Measurements from ENCODE around the gene ZNF398.

ZNF398 gene

DNA sequence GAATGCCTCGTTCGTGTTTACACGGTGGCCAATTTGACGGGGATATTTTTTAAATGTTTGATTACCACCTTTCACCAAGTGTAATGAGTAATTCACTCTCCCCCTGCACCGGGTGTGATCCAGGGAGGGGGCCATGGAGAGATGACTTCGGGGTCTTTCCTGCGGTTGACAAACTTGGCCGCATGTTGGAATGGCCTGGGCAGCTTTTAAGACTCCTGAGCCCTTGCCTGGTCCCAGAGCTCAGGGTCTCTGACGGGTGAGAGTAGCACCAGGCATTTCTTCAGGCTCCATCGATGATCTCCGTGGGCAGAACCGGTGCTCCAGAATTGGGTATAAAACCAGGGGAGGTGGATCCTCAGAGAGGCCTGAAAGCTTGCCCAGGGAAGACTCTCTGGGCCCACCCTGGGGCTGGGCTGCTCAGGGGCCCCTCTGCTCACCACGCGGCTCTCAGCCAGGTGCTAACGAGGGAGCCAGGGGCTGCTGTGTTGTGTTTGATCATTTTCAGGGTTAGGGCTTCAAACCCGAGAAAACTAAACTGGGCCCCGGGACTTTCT is 49.0 kb downstream of the ZNF398 start:
- DNase-seq (ENCODE audit: low read depth) = peak; percentile 29

DNA sequence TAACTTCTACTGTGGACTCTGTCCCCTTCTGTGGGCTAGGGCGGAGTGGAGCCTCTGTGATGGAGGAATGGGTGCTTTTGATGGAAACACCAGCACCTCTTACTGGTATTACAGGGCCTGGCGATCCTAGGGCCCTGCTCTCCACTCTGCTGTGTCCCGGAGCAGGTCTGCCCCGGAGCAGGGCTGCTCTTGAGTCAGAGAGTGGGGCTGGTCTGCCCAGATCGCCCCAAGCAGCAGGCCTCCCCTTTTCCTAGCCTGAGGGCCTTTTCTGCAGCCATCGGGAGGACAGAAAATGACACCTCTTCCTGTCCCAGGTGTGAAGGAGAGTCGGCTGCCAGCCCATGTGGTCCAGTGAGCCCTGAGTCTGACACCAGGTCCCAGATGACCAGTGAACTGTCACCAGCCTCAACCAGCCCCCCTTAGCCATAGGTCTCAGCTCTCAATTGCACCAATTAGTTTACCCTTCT is 49.5 kb downstream of the ZNF398 start:
- peak; percentile 64 for DNase-seq (ENCODE audit: low read depth)

DNA sequence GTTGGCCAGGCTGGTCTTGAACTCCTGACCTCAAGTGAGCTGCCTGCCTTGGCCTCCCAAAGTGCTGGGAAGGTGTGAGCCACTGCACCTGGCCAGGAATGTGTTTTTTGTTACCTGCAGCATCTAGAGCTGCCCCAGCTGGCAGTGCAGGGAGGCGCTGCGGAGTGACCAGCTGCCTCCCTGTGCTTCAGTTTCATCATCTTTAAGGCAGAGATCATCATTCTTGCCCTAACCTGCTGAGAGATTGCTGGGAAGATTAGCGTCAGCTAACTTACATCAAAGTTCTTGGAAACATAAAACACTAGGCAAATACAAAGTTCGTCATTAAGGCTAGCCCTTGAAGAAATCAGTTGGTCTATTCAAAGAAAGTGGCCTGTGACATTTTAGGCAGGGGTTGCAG is 50.4 kb downstream of the ZNF398 start:
- DNase-seq (ENCODE audit: low read depth) = no peak

DNA sequence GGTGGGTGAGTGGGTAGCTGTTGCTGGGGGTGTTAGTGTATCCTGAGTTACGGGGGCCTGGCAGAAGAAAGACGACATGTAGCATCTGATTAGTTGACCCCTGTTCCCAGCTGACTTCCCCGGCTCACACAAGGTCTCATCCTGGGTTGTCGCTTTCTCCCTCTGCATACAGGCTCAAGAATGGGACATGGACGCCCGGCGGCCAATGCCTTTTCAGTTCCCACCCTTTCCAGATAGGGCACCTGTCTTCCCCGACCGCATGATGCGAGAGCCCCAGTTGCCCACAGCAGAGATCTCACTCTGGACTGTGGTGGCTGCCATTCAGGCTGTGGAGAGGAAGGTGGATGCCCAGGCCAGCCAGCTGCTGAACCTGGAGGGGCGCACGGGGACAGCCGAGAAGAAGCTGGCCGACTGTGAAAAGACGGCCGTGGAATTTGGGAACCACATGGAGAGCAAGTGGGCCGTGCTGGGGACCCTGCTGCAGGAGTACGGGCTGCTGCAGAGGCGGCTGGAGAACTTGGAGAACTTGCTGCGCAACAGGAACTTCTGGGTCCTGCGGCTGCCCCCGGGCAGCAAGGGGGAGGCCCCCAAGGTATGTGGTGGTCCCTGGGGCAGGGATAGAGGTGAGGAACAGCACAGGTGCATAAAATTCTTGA is 51.0 kb downstream of the ZNF398 start:
- no peak for DNase-seq (ENCODE audit: low read depth)

DNA sequence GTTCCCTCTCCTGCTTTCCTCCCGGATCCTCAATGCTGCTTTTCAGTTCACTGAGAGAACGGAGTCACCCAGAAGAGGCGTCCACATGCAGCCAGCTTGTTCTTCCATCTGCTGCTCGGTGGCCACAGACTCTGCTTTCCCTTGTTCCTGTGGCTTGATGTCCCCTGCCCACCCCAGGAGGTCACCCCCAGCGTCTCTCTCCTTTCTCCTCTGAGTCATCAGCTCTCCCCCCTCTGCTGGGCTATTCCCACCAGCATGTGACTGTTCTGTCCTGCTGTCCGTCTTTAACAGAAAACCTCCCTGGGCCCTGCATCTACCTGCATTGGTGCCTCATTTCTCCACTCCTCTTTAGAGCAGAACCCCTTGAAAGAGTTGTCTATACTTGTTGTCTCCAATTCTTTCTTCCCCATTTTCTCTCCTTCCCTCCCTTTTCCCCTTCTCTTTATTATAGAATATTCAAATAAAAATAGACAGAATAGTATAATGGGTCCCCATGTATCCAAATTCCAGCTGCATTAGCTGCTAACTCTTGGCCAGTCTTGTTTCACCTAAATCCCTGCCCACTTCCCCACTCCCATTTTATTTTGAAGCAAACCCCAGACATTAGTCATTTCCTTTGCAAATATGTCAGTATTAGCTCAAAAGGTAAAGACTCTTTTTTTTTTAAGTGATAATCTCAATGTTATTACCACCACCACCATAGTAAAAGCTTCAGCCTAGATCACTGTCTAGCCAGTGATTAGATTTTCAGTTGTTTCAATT is 52.2 kb downstream of the ZNF398 start:
- peak; percentile 56 for DNase-seq (ENCODE audit: low read depth)

DNA sequence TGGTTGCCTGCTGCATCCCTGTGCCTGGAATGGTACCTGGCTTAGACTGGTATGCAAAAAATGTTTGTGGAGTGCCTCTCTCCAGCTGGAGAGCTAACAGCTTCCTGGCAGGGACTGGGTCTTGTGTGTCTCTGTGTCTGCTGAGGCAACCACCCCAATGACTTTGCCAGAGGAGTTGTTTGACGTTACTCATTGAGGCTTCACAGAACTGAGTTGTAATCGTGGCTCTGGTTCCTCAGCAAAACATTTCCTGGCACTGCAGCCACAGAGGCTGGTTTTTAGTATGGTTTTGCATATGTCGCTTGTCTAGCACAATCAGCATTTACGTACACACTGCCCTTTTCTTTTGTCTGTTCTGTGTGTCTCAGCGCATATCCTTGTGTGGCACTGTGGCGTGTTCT is 55.6 kb downstream of the ZNF398 start:
- DNase-seq (ENCODE audit: low read depth) = no peak

DNA sequence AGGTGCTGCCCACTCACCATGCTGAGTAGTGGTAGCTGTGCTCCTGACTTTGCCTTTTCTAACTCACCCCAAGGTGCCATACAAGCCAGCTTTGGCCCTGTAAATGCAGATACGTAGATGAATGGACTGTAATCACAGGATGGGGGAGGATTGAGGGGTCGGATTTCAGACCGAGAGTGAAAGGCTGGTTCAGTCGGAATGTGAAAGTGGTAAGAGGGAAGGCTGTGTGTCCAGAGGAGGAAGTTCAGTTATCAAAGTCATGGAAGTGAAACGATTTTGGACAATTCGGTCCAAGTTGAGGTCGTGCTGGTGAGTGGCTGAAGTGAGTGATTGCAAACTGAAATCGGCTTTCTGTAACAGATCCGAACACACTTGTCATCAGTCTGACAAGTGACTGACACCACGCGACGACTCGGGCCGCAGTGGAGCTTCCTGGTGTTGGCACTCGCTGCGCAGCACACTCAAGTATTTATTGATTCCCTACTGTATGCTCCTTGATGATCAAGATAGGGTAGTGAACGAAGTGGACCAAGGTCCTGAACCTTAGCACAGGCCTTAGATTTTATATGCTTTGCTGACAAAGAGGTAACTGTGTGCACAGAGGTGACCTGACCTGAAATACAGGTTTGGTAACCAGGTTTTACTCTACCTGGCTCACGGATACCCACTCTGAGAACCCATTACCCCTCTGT is 58.6 kb downstream of the ZNF398 start:
- no peak for DNase-seq (ENCODE audit: low read depth)

DNA sequence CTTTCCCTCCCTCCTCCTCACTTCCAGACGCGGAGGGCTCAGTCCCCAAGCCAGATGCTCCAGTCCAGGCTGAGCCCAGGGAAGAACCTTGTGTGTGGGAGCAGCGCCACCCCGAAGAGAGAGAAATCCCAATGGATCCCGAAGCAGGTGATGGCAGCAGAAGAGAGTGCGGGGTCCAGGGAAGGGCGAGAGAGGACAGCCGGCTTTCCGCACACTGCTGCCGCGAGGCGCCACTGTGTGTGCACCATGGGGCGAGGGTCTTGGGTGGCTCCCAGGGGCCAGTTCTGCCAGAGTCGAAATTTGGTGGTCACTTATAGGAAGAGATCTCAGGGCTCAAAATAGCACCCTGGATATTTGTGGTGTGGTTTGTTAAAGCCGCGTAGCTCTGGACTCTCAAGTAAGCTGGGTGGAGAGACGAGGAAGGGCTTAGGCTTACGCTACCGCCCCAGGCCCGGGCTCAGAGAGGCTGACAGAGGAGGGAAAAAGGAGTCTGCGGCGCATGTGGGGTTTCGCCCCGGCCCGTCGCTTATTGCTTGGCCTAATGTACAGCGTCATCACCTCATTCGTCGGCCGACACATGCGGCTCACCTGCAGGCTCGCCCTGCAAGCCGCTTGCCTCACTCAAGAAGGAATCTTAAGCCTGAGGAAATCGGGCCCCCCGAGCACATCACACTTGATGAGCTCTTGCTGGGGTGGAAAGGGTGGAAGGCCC is 60.2 kb downstream of the ZNF398 start:
- no peak for DNase-seq (ENCODE audit: low read depth)

DNA sequence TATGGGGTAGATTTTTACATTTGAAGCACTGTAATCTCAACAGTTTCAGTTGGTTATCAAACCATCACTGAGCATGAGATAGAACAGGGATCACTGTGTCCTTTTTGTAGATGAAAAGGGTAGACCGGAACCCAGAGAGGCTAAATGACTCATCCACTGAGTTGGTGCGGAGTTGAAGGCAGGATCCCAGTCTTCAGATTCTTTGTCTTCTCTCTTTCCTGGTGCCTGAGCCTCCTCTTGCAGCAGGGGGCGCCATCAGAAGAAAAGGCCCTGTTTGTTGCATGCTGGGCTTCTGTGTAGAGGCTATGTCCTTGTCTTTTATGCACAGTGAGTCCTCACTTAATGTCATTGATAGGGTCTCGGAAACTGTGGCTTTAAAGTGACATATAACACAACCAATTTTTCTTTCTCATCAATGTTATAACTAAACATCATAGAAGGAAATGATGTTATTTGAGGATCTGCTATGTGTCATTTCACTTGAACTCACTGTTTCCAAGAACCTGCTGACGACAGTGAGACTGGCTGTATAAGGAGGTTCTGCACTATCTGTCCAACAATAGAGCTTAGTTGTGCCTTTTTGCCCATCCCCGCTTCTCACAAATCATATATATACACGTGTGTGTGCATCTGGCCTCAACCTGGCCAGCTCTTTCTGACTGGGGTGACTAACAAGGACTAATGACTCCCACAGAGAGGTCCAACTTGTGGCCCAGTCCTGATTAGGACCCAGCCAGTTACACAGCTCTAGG is 62.4 kb downstream of the ZNF398 start:
- DNase-seq (ENCODE audit: low read depth) = peak; percentile 86

DNA sequence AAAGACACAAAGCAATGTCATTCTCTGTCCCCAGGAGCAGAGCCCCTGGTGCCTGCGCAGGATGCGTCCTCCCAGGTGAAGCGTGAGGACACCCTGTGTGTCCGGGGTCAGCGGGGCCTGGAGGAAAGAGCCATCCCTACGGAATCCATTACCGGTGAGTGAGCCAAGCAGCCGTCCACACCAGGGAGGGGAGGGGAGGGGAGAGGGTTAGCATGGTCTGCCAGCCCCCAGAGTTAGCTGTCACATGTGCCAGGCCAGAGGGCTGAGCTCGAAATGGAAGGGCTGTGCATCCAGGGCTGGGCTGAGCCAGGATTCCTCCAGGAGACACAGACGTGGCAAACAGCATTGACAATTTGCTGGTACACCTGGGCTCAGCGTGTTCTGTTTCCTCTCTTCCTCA is 63.3 kb downstream of the ZNF398 start:
- no peak for DNase-seq (ENCODE audit: low read depth)

DNA sequence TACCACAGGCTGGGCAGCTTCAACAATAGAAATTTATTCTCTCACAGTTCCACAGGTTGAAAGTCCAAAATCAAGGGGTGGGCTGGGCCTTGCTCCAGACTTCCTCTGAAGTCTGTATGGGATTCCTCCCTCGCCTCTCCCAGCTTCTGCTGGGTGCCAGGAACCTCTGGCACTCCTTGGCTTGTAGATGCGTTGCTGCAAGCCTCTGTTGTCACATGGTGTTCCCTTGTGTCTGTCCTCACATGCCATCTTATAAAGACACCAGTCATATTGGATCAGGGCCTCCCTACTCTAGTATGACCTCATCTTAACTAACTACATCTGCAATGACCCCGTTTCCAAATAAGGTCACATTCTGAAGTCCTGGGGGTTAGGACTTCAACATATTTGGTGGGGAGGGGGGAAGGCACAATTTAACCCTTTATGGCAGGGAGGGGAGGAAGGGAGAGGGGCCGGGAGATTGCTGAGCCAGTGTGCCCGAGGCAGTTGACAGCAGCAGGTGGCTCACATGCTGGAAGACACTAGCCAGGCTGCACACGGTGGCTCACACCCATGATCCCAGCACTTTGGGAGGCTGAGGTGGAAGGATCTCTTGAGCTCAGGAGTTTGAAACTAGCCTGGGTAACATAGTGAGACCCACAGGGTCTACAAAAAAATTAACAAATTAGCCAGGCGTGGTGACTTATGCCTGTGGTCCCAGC is 66.9 kb downstream of the ZNF398 start:
- no peak for DNase-seq (ENCODE audit: low read depth)

DNA sequence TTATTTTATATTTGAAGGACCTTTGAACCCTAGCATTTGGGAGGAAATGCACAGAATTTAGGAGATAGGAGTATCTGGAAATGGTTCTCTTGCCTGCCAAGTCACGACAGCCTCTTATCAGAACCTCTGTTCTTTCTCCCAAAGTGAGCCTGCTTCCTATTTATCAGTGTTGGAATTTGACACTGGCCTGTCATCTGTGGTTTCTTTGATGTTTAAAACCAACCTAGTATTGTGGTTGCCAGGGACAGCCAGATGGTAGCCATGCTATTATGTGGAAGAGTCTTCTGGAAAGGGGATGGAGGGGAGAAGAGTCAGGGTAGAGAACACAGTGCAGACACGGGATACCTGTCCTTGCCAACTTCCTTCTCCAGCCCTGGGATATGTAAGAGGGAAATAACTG is 69.1 kb downstream of the ZNF398 start:
- DNase-seq (ENCODE audit: low read depth) = no peak

DNA sequence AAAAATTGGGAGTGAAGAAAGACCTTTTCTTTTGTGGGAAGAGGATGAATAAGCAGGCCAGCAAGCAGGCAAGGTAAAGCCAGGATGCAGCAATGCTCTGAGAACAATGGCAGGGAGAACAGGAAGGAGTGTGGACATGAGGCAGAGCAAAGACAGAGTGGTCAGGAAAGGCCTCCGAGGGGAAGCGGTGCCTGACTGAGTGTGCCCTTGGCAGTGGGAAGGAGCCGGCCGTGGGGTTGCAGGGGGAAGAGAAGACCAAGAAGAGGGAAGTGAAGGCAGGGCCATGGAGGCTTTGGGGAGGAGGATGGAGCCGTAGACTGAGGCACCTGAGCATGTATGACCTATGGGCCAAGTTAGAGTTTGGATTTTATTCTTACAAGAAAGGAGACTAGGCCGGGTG is 70.3 kb downstream of the ZNF398 start:
- no peak for DNase-seq (ENCODE audit: low read depth)

DNA sequence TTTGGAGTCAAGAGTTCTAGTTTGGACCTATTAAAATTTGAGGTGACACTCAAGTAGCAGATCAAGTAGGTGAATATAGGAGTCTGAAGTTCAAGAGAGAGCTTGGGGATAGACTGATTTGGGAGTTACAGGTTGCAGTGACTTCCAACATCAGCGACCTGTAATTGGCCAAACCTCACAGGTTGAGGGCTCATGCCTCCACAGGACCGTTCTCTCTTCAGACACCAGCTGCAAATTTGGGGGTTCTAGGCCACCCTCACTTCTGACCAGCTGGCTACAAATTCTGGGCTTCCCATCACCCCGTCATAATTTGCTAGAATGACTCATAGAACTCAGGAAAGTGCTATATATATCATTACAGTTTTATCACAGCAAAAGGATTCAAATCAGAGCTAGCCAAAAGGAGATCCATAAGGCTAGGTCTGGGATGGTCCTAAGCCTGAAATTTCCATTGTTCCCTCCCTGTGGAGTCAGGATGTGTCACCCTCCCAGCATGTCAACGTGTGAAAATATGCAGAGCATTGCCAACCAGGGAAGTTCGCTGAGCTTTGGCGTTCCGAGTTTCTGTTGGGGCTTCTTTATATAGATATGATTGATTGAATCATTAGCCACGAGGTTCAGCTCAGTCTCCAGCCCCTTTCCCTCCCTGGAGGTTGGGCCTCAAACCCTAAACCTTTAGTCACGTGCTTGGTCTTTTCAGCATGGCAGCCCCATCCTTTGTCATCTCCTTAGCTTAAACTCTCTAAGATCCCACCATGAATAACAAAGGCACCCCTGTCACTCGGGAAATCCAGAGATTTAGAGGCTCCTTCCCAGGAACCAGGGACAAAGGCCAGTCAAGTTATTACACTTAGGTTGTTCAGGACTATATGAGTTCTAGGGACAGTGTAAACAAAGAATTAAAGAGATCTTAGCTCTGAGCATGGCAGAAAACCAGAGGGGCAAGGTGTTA is 71.5 kb downstream of the ZNF398 start:
- peak; percentile 25 for DNase-seq (ENCODE audit: low read depth)

DNA sequence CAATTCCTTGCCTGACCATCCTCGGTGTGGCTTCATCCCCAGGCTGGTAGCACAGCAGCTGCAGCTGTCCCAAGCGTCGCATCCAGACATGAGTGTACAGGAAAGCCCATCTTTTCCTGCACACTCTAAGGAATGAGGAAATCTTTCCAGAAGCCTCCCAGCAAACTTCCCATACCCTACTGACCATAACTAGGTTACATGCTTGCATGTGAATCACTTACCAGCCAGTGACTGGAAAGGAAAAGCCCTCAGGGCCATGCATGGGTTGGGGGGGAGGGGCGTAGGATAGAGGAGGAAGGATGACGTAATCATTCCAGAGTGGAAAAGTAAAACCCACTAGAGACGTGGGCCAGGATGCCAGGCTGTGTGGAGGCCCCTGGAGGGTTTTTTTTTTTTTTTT is 73.3 kb downstream of the ZNF398 start:
- DNase-seq (ENCODE audit: low read depth) = peak; percentile 90

DNA sequence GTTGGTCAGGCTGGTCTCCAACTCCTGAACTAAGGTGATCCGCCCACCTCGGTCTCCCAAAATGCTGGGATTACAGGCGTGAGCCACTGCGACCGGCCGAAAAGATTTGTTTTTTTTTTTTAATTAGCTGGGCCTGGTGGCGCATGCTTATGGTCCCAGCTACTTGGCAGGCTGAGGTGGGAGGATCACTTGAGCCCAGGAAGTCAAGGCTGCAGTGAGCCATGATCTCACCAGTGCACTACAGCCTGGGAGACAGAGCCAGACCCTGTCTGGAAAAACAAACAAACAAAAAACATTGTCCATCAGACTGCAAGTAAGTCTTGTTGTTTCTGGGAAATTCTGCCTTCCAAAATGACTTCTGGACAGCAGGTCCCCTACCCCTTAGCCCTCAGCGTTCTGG is 75.9 kb downstream of the ZNF398 start:
- DNase-seq (ENCODE audit: low read depth) = no peak

DNA sequence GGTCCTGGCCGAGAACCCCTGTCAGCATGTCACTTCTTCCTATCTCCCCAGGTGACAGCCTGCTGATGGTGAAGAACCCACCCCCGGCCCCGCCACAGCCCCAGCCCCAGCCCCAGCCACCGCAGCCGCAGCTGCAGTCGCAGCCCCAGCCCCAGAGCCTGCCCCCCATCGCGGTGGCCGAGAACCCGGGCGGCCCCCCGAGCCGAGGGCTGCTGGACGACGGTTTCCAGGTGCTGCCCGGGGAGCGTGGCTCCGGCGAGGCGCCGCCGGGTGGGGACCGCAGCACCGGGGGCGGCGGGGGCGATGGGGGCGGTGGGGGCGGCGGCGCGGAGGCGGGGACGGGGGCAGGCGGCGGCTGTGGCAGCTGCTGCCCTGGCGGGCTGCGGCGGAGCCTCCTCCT is 76.5 kb downstream of the ZNF398 start:
- no peak for DNase-seq (ENCODE audit: low read depth)

DNA sequence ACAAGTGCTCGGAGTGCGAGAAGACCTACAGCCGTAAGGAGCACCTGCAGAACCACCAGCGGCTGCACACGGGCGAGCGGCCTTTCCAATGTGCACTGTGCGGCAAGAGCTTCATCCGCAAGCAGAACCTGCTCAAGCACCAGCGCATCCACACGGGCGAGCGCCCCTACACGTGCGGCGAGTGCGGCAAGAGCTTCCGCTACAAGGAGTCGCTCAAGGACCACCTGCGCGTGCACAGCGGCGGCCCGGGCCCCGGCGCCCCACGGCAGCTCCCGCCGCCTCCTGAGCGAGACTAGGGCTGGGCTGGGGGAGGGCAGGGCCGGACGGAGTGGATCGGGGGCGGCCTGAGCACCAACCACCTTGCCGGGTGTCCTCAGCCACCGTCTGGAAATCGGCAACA is 77.1 kb downstream of the ZNF398 start:
- no peak for DNase-seq (ENCODE audit: low read depth)

DNA sequence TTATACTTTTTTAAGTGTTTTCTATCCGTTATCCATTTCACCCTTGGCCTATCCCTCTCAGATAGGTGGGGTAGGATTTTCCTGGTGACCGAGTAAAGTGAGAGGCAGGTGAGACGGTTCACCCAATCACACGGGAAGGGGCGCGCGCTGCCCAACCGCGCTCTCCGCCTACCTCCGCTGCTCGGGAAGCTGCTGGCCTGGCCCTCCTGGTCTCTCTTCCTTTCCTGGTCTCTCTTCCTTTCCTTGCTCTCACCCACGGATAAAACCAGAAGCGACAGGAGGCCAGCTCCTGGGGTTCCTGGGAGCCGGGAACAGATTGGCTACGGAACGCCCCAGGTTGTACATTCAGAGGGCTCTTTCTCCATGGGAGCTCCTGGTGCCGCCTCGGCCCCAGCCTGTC is 77.9 kb downstream of the ZNF398 start:
- DNase-seq (ENCODE audit: low read depth) = no peak

DNA sequence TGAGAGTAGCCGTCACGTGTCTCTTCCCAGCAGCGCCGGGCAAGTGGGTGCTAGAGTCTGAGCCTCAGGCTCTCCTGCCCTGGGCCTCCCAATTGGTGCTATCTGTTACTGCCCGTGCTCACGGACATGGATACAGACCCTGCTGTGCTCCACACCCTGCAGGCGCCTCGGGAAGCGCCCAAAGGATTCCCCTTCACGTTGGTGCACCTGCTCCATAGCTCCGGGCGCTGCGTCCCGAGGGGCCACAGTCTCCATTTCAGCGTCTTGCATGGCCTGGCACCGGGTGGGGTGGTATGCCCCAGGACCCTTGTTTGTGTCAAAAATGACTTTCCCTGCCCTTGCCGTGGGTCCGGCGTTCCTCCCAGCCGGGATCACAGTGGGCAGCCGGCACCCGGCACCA is 78.4 kb downstream of the ZNF398 start:
- no peak for DNase-seq (ENCODE audit: low read depth)
